Measurements from ENCODE around the gene CHKA. TPM values are rescaled to one million over a fixed set of nuclear protein-coding genes. Genes with fewer than 3 reads are reported as not detected.

Gene CHKA
- total RNA-seq, 2 donors from 2014 or later: 72.1 to 92.6 TPM

DNA sequence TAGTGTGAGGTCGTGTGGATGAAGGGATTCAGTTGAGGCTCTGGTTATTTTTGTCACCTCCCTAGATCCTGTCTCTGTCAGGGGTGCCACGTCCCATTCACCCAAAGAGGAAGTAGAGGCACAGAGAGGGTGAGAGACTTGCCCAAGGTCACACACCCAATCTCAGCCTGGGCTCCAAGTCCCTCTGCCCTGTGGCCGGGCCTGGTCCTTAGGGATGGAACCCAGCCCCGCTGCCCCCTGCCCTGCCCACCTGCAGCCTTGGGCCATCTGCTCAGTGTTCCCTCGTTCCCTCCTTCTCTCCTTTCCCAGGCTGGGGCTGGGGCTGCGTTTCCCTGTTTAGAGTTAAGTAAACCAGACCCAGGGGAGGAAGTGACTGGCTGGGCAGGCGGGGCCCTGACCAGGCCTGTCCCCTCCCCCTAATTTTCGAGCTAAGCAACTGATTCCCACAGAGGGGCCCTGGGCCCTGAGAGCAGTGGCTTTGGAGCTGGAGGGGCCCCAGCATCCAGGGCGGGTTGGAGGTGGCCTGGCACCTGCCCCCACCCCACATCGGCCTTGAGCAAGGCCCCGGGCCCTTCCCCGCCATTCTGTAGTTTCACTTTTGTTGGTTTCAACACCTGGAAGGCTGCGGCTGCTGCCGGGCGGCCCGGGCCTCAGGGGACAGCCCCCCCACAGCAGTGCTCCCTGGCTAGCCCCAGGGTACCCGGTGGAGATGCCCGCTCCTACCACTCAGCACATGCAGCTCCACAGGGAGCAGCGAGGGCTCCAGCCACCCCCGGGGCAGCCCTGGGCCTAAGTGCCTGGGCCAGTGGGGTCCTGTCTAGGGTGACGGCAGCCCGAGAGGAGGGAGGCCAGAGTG, 80.9 kb downstream of the CHKA start:
- intact Hi-C loops (cut with DNase I): no loop called here
- peak; percentile 26 to 73 (median 70) for TF ChIP-seq POLR2A (IDR thresholded peaks at IDR 0.05)
- TF ChIP-seq, protein P1, sequence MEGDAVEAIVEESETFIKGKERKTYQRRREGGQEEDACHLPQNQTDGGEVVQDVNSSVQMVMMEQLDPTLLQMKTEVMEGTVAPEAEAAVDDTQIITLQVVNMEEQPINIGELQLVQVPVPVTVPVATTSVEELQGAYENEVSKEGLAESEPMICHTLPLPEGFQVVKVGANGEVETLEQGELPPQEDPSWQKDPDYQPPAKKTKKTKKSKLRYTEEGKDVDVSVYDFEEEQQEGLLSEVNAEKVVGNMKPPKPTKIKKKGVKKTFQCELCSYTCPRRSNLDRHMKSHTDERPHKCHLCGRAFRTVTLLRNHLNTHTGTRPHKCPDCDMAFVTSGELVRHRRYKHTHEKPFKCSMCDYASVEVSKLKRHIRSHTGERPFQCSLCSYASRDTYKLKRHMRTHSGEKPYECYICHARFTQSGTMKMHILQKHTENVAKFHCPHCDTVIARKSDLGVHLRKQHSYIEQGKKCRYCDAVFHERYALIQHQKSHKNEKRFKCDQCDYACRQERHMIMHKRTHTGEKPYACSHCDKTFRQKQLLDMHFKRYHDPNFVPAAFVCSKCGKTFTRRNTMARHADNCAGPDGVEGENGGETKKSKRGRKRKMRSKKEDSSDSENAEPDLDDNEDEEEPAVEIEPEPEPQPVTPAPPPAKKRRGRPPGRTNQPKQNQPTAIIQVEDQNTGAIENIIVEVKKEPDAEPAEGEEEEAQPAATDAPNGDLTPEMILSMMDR (IDR thresholded peaks at IDR 0.05): no peak
- Histone ChIP-seq H3K36me3 (replicated peaks in 1 of 2; ENCODE audit: insufficient read depth in 1 of 2, low read depth in 2 of 2) (peaks cover 7 to 8% of the 10 kb centered on the region in 2 donors), H3K4me1 (peaks cover 83% of the 10 kb centered on the region), H3K4me3 (peak overlapping the region in 1 of 2 donors; percentile 61), H3K27ac (peak overlapping the region; percentile 86 to 96 (median 96)), H3K9me3 (no peaks in the 10 kb centered on the region), H3K27me3 (no peaks in the 10 kb centered on the region)
- ATAC-seq: peak; percentile 23
- DNase-seq: peak; percentile 67 to 82 (median 76)
- WGBS, 2 donors: 4 to 5% methylated on average over 7 to 22 of the region's 22 CpGs

GRCh38 chr11:68039526-68040086, 81.6 kb downstream of the CHKA start:
- Histone ChIP-seq H3K4me3 (peak overlapping the region; percentile 61 to 68), H3K9me3 (no peaks in the 10 kb centered on the region), H3K4me1 (peaks cover 81% of the 10 kb centered on the region), H3K27me3 (no peaks in the 10 kb centered on the region), H3K36me3 (replicated peaks in 1 of 2; ENCODE audit: insufficient read depth in 1 of 2, low read depth in 2 of 2) (peaks cover 3% of the 10 kb centered on the region in 2 donors), H3K27ac (peak overlapping the region; percentile 86 to 96 (median 96))
- ATAC-seq: no peak
- no peak for TF ChIP-seq POLR2A (IDR thresholded peaks at IDR 0.05)
- TF ChIP-seq, protein P1 (IDR thresholded peaks at IDR 0.05): no peak
- peak in 3 of 4 donors; percentile 47 to 54 (median 49) for DNase-seq
- 5 to 8% methylated on average over 4 to 10 of the region's 10 CpGs for WGBS, 2 donors
- intact Hi-C loops (cut with DNase I): no loop called here

- peaks cover 77% of the 10 kb centered on the region for H3K4me1 ChIP-seq
- peak; percentile 90 to 94 (median 94) for DNase-seq
- WGBS, 2 donors: 1 to 2% methylated on average over 20 to 51 of the region's 51 CpGs
- no peaks in the 10 kb centered on the region for H3K36me3 ChIP-seq (replicated peaks in 1 of 2; ENCODE audit: insufficient read depth in 1 of 2, low read depth in 2 of 2)
- intact Hi-C loops (cut with DNase I): no loop called here
- no peaks in the 10 kb centered on the region for H3K9me3 ChIP-seq
- H3K27ac ChIP-seq: peak within 1 kb of the TSS; percentile 86 to 96 (median 96)
- TF ChIP-seq POLR2A (IDR thresholded peaks at IDR 0.05): peak; percentile 96 to 98 (median 98)
- TF ChIP-seq, protein P1 (IDR thresholded peaks at IDR 0.05): peak in 3 of 7 experiments; percentile 9 to 33 (median 16)
- peak within 1 kb of the TSS; percentile 61 to 68 for H3K4me3 ChIP-seq
- peak; percentile 83 for ATAC-seq
- no peaks in the 10 kb centered on the region for H3K27me3 ChIP-seq
Measured at GRCh38 chr11:68038718-68039525, 82.3 kb downstream of the CHKA start, which contains the start of gene TCIRG1. Gene TCIRG1 (plus strand): TSS chr11:68039025. CDS start chr11:68041272, 2,247 bp downstream.

DNA sequence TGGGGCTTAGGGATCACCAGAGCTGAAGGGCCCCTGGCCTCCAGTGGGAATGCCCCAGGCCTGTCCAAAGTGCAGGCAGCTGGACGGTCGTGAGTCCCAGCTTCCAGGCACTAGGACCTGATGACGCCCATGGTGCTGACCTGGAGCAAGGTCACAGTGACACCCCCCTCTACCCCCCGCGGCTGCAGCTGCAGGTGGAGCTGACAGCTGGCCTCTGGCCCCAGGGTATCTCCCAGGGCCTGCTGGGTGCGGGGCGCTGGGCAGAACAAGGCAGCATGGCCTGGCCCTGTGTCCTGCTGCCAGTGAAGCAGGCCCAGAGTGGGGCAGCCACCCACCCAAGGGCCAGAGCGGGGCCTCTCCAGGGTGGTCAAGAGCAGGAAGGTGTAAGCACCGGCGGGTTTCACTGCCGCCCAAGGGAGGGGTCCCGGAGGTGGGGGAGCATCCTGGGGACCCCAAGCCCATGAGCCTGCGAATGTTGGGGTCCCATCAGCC, 82.9 kb downstream of the CHKA start:
- DNase-seq: peak; percentile 89 to 95 (median 93)

More for the DNA sequence above, 82.9 kb downstream of the CHKA start:
- no peak overlapping the region for H3K4me3 ChIP-seq
- no peaks in the 10 kb centered on the region for H3K9me3 ChIP-seq
- no peaks in the 10 kb centered on the region for H3K27me3 ChIP-seq
- peak; percentile 64 for ATAC-seq
- H3K27ac ChIP-seq: peak overlapping the region; percentile 86 to 96 (median 96)
- H3K36me3 ChIP-seq (replicated peaks in 1 of 2; ENCODE audit: insufficient read depth in 1 of 2, low read depth in 2 of 2): no peaks in the 10 kb centered on the region
- intact Hi-C loops (cut with DNase I): no loop called here
- TF ChIP-seq, protein P1 (IDR thresholded peaks at IDR 0.05): no peak
- no peak for TF ChIP-seq POLR2A (IDR thresholded peaks at IDR 0.05)
- peaks cover 77% of the 10 kb centered on the region for H3K4me1 ChIP-seq
- 6 to 19% methylated on average over 4 to 13 of the region's 13 CpGs for WGBS, 2 donors

Data from body of pancreas (tissue), 4 donors.